ENCODE measurements around the gene PAX7.

PAX7 gene

DNA sequence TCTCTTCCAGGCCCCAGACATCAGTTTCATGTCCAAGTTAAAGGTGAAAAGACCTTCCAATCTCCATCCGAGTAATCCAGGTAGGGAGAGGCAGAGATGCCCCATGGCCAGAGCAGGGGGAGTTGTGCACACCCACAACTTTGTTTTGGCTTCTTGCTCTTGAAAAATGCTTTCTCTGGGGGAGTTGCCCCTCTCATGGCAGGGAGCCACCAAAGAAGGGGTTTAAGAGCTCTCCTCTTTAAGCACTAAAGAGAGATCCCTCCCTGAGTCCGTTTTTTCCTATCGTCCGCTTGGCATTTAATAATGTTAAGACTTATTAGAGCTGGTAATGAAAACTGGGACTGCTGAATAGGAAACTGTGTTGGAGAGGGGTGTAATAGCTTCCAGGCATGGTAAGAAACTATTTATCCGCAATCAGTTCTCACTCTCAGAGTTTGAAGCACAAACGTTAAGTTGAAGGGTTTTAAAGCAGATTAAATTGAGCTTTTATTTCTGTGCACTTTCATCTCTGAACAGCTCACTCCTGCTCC is 8.3 kb downstream of the PAX7 start:
- TF ChIP-seq POLR2AphosphoS5 (IDR thresholded peaks at IDR 0.05; ENCODE audit: low read depth, low read length) (no peak), SIN3A (IDR thresholded peaks at IDR 0.05; ENCODE audit: borderline replicate concordance, insufficient read depth, low read length) (no peak), FOXP2 (optimal IDR thresholded peaks at IDR 0.05; ENCODE audit: borderline replicate concordance, extremely low read depth, extremely low read length, insufficient read depth) (no peak), TAF1 (IDR thresholded peaks at IDR 0.05; ENCODE audit: borderline replicate concordance, insufficient read depth, low read length) (no peak)
- TF ChIP-seq, protein P1, sequence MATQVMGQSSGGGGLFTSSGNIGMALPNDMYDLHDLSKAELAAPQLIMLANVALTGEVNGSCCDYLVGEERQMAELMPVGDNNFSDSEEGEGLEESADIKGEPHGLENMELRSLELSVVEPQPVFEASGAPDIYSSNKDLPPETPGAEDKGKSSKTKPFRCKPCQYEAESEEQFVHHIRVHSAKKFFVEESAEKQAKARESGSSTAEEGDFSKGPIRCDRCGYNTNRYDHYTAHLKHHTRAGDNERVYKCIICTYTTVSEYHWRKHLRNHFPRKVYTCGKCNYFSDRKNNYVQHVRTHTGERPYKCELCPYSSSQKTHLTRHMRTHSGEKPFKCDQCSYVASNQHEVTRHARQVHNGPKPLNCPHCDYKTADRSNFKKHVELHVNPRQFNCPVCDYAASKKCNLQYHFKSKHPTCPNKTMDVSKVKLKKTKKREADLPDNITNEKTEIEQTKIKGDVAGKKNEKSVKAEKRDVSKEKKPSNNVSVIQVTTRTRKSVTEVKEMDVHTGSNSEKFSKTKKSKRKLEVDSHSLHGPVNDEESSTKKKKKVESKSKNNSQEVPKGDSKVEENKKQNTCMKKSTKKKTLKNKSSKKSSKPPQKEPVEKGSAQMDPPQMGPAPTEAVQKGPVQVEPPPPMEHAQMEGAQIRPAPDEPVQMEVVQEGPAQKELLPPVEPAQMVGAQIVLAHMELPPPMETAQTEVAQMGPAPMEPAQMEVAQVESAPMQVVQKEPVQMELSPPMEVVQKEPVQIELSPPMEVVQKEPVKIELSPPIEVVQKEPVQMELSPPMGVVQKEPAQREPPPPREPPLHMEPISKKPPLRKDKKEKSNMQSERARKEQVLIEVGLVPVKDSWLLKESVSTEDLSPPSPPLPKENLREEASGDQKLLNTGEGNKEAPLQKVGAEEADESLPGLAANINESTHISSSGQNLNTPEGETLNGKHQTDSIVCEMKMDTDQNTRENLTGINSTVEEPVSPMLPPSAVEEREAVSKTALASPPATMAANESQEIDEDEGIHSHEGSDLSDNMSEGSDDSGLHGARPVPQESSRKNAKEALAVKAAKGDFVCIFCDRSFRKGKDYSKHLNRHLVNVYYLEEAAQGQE (IDR thresholded peaks at IDR 0.05; ENCODE audit: insufficient read depth in 1 of 2, low read depth in 2 of 2, low read length in 2 of 2): no peak

GRCh38 chr1:18639368-18640055 is 8.9 kb downstream of the PAX7 start:
- TF ChIP-seq, protein P1 (IDR thresholded peaks at IDR 0.05; ENCODE audit: insufficient read depth in 1 of 2, low read depth in 2 of 2, low read length in 2 of 2): no peak
- TF ChIP-seq SIN3A (IDR thresholded peaks at IDR 0.05; ENCODE audit: borderline replicate concordance, insufficient read depth, low read length) (no peak), FOXP2 (optimal IDR thresholded peaks at IDR 0.05; ENCODE audit: borderline replicate concordance, extremely low read depth, extremely low read length, insufficient read depth) (no peak), TAF1 (IDR thresholded peaks at IDR 0.05; ENCODE audit: borderline replicate concordance, insufficient read depth, low read length) (no peak), POLR2AphosphoS5 (IDR thresholded peaks at IDR 0.05; ENCODE audit: low read depth, low read length) (no peak)

DNA sequence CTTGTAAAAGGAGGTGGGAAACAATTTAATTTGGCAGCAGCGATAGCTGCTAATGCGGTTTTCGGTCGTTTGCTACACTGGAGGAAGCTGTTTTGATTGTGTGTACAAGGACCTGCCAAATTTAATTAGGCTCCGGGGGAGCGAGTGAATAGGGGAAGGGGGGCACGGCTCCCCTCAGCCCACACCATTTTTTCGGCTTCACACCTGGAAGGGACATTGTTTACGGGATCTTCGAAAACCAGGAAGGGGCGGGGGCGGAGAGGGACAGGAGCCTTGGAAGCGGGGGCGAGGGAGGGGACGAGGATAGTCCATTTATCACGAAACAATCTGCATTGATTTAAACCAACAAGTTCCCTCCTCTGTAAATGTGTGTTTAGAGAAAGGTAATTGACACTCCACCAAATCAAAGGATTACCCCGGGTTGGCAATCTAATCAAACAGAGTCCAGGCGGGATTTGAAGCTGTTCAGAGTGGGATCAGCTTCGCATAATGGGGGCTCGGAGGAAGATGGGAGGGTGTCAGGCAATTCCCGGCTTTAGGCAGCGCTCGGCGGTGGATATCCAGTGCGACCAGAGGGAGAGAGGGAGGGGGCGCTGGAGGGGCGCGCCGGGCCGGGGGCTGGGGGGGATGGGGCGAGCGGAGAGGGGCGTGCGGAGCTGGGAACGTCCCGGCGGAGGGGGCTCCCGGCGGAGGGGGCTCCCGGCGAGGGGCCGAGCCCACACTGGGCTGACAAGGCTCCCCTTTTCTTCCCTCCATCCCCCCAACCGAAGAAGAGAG is 9.8 kb downstream of the PAX7 start:
- TF ChIP-seq SIN3A (IDR thresholded peaks at IDR 0.05; ENCODE audit: borderline replicate concordance, insufficient read depth, low read length) (no peak), FOXP2 (optimal IDR thresholded peaks at IDR 0.05; ENCODE audit: borderline replicate concordance, extremely low read depth, extremely low read length, insufficient read depth) (no peak), TAF1 (IDR thresholded peaks at IDR 0.05; ENCODE audit: borderline replicate concordance, insufficient read depth, low read length) (no peak), POLR2AphosphoS5 (IDR thresholded peaks at IDR 0.05; ENCODE audit: low read depth, low read length) (no peak)
- TF ChIP-seq, protein P1 (IDR thresholded peaks at IDR 0.05; ENCODE audit: insufficient read depth in 1 of 2, low read depth in 2 of 2, low read length in 2 of 2): no peak

DNA sequence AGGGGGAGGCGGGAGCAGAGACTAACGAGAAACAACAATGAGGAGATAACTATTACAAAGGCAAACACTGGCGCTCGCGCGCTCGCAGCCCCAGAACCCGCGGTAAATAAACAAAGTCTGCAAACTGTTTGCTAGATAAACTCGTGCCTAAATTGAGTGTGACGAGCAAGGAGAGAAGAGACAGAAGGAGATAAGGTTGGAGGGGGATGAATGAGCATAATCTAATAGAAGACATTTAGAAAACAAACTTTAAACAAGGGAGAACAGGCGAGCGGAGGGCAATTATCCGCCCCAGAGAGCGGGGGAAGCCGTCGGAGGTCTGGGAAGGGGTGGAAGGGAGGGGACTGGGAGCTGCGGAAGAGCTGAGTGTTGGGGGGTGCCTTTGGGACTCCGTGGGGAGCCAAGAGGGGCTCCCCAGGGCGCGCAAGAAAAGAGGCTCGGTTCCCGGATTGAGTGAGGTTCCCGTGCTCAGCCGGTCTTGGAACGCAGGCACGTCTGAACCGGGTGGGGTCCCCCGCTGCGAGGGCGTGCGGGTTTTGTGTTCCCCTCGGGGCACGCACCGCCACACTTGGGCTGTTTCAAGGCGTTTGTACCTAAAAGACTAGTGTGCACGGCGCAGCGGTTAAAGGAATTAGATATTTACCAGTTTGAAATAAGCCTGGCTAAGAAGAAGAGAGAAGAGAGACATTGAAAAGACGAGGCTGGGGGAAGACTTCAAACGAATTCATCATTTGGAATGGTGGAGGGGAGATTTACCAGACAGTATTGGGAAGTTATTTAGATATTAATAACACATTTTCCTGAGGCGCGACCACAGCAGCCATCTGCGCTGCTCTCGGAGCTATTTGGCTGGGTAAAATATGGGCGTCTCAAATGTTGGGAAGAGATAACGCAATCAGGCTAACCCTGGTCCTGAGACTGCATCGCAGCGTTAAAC is 10.6 kb downstream of the PAX7 start:
- TF ChIP-seq, protein P1 (IDR thresholded peaks at IDR 0.05; ENCODE audit: insufficient read depth in 1 of 2, low read depth in 2 of 2, low read length in 2 of 2): no peak
- TF ChIP-seq SIN3A (IDR thresholded peaks at IDR 0.05; ENCODE audit: borderline replicate concordance, insufficient read depth, low read length) (no peak), POLR2AphosphoS5 (IDR thresholded peaks at IDR 0.05; ENCODE audit: low read depth, low read length) (no peak), FOXP2 (optimal IDR thresholded peaks at IDR 0.05; ENCODE audit: borderline replicate concordance, extremely low read depth, extremely low read length, insufficient read depth) (no peak), TAF1 (IDR thresholded peaks at IDR 0.05; ENCODE audit: borderline replicate concordance, insufficient read depth, low read length) (no peak)

All from PFSK-1 (cell line).